Measurements from ENCODE around the gene ROR2. TPM values are rescaled to one million over a fixed set of nuclear protein-coding genes. Genes with fewer than 3 reads are reported as not detected.

ROR2 gene
- total and polyA plus RNA-seq, 4 experiments from 2014 or later = 0.17 to 0.31 (median 0.29) TPM; not detected in 1

DNA sequence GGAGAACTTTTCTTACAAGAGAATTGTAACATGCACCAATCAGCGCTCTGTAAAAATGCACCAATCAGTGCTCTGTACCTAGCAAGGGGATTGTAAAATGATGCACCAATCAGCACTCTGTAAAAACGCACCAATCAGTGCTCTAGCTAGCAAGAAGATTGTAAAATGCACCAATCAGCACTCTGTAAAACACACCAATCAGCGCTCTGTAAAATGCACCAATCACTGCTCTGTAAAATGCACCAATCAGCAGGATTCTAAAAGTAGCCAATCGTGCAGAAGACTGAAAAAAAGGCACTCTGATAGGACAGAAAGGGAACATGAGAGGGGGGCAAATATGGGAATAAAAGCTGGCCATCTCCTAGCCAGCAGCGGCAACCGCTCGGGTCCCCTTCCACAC lies 233.2 kb downstream of the ROR2 start:
- H3K4me3 Mint-ChIP-seq = no peak overlapping the region
- CTCF ChIA-PET (ENCODE audit: partially characterized antibody) = interaction anchor here (1.4 to 1.5 kb wide), 2 partner anchors 10 to 802 kb away, joined by 3 read pairs; no protein-coding TSS in a partner anchor
- H3K27me3 Mint-ChIP-seq = peaks cover 31 to 32% of the 10 kb centered on the region in 2 donors
- no peaks in the 10 kb centered on the region for H3K36me3 ChIP-seq (ENCODE audit: insufficient read depth, low read length)
- no peak overlapping the region for H3K27ac ChIP-seq (ENCODE audit: low read depth, low read length)
- no peaks in the 10 kb centered on the region for H3K4me1 ChIP-seq (ENCODE audit: insufficient read depth, low read length)
- H3K27ac Mint-ChIP-seq = no peak overlapping the region
- H3K9me3 Mint-ChIP-seq = peaks cover 3 to 14% (median 9%) of the 10 kb centered on the region in 8 donors
- H3K27me3 ChIP-seq (ENCODE audit: insufficient read depth, low read length) = no peaks in the 10 kb centered on the region
- no peak for DNase-seq
- POLR2A ChIA-PET (ENCODE audit: partially characterized antibody) = no interaction called here
- H3K4me1 Mint-ChIP-seq = peaks cover 0 to 5% (median 4%) of the 10 kb centered on the region in 4 donors
- intact Hi-C loops (cut with micrococcal nuclease) = no loop called here
- no peaks in the 10 kb centered on the region for H3K36me3 Mint-ChIP-seq
- no peak overlapping the region for H3K4me3 ChIP-seq (ENCODE audit: low read length in 2 of 2)
- no peaks in the 10 kb centered on the region for H3K9me3 ChIP-seq (ENCODE audit: control insufficient read depth in 1 of 2, low read length in 2 of 2)

DNA sequence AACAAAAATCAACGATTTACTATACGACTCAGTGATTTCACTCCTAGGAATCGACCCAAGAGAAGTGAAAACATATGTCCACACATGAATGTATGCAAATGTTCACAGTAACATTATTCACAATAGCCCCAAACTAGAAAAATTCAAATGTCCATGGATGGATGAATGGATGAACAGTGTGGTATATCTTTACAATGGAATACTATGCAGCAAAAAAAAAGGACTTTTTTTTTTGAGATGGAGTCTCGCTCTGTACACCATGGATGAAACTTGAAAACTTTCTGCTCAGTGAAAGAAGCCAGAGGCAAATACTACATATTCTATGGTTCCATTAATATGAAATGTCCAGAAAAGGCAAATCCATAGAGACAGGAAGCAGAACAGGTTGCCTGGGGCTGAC lies 233.8 kb downstream of the ROR2 start:
- POLR2A ChIA-PET (ENCODE audit: partially characterized antibody) = no interaction called here

DNA sequence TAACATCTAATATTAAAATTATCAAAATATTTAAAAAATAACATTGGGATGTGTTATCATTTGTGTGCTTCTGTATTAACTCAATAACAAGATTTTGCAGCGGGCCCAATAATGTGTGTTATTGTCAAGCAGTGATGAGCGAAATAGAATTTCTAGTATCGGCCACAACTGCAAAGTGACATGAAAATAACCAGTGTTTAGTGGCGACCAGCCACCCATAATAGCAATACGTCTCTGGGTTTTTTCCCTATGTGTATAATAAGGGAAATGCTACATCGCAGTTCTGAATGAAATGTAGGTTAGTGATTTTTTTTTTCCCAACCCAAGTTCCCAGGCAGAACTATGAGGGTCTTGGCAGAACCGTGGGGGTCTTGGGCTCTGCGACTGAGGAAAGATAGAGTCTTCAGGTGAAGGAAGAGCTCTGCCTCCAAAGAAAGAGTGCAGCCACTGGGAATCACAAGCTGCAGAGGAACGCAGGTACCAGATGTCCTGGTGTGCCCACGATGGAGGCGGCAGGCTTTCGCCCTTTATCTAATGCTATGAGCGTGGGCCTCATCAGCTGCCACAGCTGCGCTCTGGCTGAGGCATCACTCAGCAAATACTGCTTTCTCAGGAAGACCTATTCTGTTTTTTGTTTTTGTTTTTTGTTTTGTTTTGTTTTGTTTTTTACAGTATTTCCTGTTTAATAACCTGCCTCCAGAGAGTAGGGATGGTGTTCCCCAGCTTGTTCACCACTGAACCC lies 235.0 kb downstream of the ROR2 start:
- ChIA-PET CTCF (ENCODE audit: partially characterized antibody) (interaction anchor here (1.3 to 1.5 kb wide), 2 partner anchors 13 to 800 kb away, joined by 3 read pairs; no protein-coding TSS in a partner anchor), POLR2A (ENCODE audit: partially characterized antibody) (no interaction called here)
- H3K36me3 Mint-ChIP-seq = no peaks in the 10 kb centered on the region
- peaks cover 3 to 14% (median 9%) of the 10 kb centered on the region in 8 donors for H3K9me3 Mint-ChIP-seq
- no peak overlapping the region for H3K27ac Mint-ChIP-seq
- Histone ChIP-seq H3K4me1 (ENCODE audit: insufficient read depth, low read length) (no peaks in the 10 kb centered on the region), H3K27ac (ENCODE audit: low read depth, low read length) (no peak overlapping the region), H3K36me3 (ENCODE audit: insufficient read depth, low read length) (no peaks in the 10 kb centered on the region), H3K27me3 (ENCODE audit: insufficient read depth, low read length) (no peaks in the 10 kb centered on the region), H3K4me3 (ENCODE audit: low read length in 2 of 2) (no peak overlapping the region), H3K9me3 (ENCODE audit: control insufficient read depth in 1 of 2, low read length in 2 of 2) (no peaks in the 10 kb centered on the region)
- peaks cover 27 to 29% of the 10 kb centered on the region in 2 donors for H3K27me3 Mint-ChIP-seq
- intact Hi-C loops (cut with micrococcal nuclease) = no loop called here
- H3K4me3 Mint-ChIP-seq = no peak overlapping the region
- no peak for DNase-seq
- H3K4me1 Mint-ChIP-seq = peaks cover 0 to 5% (median 2%) of the 10 kb centered on the region in 4 donors

More for the DNA sequence above, 233.8 kb downstream of the ROR2 start:
- Histone ChIP-seq H3K27ac (ENCODE audit: low read depth, low read length) (no peak overlapping the region), H3K27me3 (ENCODE audit: insufficient read depth, low read length) (no peaks in the 10 kb centered on the region), H3K9me3 (ENCODE audit: control insufficient read depth in 1 of 2, low read length in 2 of 2) (no peaks in the 10 kb centered on the region), H3K36me3 (ENCODE audit: insufficient read depth, low read length) (no peaks in the 10 kb centered on the region), H3K4me3 (ENCODE audit: low read length in 2 of 2) (no peak overlapping the region), H3K4me1 (ENCODE audit: insufficient read depth, low read length) (no peaks in the 10 kb centered on the region)
- Mint-ChIP-seq H3K27me3 (peaks cover 31% of the 10 kb centered on the region in 2 donors), H3K4me3 (no peak overlapping the region), H3K36me3 (no peaks in the 10 kb centered on the region), H3K9me3 (peaks cover 3 to 14% (median 9%) of the 10 kb centered on the region in 8 donors), H3K4me1 (peaks cover 0 to 5% (median 4%) of the 10 kb centered on the region in 4 donors), H3K27ac (no peak overlapping the region)
- DNase-seq = no peak
- CTCF ChIA-PET (ENCODE audit: partially characterized antibody) = interaction anchor here (1.3 to 1.5 kb wide), 2 partner anchors 12 to 801 kb away, joined by 3 read pairs; no protein-coding TSS in a partner anchor
- intact Hi-C loops (cut with micrococcal nuclease) = no loop called here

DNA sequence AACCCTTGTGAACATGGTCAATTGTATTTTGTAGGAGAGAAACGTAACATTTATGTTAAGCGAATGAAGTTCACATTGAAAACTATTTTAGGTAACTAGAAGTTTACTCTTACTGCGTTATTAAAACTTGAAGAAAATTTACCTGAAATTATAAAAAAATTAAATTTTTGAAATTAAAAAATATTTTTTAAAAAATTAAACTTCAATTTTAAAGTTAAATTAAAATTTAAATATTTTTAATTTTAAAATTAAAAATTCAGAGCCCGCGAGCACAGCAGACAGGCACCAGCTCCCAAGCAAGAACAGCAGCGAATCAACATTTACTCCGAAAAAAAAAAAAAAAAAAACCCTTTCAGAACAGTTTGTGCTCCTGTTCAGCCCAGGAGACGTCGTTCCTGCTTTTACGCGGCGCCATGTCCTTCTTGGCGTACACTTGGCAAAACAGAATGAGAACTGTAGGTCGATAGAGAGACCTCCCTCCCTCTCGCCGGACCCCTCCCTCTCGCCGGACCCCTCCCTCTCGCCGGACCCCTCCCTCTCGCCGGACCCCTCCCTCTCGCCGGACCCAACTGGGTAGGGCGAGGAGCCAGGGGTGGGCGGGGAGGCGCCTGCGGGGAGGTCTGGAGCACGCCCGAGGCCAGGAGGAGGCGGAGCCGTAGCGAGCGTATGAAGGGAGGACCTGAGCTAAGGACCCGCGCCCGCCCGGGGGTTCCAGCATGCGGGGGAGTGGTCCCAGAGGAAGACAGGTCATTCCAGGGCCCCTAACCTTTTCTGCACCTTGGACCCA lies 235.8 kb downstream of the ROR2 start:
- intact Hi-C loops (cut with micrococcal nuclease) = no loop called here
- no peak overlapping the region for H3K27ac Mint-ChIP-seq
- H3K9me3 Mint-ChIP-seq = peaks cover 3 to 14% (median 9%) of the 10 kb centered on the region in 8 donors
- H3K4me3 ChIP-seq (ENCODE audit: low read length in 2 of 2) = no peak overlapping the region
- ChIA-PET POLR2A (ENCODE audit: partially characterized antibody) (no interaction called here), CTCF (ENCODE audit: partially characterized antibody) (no interaction called here)
- H3K27ac ChIP-seq (ENCODE audit: low read depth, low read length) = no peak overlapping the region
- no peaks in the 10 kb centered on the region for H3K9me3 ChIP-seq (ENCODE audit: control insufficient read depth in 1 of 2, low read length in 2 of 2)
- no peaks in the 10 kb centered on the region for H3K27me3 ChIP-seq (ENCODE audit: insufficient read depth, low read length)
- peaks cover 20 to 24% of the 10 kb centered on the region in 2 donors for H3K27me3 Mint-ChIP-seq
- peaks cover 0 to 5% (median 2%) of the 10 kb centered on the region in 4 donors for H3K4me1 Mint-ChIP-seq
- no peaks in the 10 kb centered on the region for H3K36me3 Mint-ChIP-seq
- H3K4me1 ChIP-seq (ENCODE audit: insufficient read depth, low read length) = no peaks in the 10 kb centered on the region
- no peaks in the 10 kb centered on the region for H3K36me3 ChIP-seq (ENCODE audit: insufficient read depth, low read length)
- H3K4me3 Mint-ChIP-seq = peak overlapping the region in 2 of 8 donors; percentile 25 to 36
- DNase-seq = no peak

DNA sequence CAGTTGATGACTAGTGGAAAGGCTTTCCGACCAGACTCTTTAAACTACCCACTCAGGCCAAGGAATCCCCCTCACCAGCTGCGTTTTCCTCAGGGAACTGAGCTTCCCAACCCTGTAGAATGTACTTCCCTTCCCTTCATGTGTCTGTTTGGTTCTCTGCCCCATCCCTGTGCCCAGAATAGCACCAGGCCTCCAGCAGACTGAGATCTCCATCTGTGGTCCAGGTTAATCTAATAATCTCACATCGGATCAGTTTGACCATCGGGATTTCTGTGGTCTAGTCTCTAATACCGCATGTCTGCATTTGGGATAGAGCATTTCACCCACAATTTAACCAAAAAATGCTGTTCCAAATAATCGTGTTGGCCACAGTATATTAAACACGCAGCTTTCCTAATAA lies 237.2 kb downstream of the ROR2 start:
- no peak overlapping the region for H3K27ac ChIP-seq (ENCODE audit: low read depth, low read length)
- H3K4me3 Mint-ChIP-seq = peak overlapping the region in 3 of 8 donors; percentile 17 to 43 (median 31)
- intact Hi-C loops (cut with micrococcal nuclease) = no loop called here

DNA sequence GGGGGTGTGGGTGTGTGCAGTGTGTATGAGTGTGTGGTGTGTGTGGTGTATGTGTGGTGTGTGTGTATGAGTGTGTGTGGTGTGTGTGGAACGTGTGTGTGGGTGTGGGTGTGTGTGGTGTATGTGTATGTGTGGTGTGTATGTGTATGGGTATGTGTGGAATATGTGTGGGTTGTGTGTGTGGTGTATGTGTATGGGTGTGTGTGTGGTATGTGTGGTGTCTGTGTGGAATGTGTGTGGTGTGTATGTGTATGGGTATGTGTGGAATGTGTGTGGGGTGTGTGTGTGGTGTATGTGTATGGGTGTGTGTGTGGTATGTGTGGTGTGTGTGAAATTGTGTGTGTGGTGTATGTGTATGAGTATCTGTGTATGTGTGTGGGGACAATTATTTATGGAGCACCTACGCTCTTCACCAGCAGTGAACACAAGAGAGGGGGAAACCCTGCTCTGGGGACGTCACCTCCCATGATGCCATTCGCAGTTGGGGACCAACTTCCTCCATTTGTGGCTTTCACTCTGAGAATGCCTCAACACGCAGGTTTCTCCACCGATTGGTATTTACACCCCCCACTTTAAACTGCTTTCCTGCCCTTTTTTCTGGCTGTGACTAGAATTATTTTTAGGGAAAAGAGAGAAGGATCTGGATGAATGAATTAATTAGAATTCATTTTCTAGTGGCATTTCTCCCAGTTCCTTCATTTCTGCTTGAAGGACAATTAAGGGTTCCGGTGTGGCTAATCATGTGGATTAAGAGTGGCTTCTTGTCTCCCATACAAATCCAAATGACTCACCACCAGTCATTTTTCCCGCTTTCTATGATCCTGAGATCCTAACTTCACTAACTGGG lies 238.1 kb downstream of the ROR2 start:
- peak; percentile 25 to 67 (median 43) for DNase-seq
- no peak overlapping the region for H3K27ac Mint-ChIP-seq
- intact Hi-C loops (cut with micrococcal nuclease) = no loop called here
- peaks cover 0 to 5% (median 2%) of the 10 kb centered on the region in 4 donors for H3K4me1 Mint-ChIP-seq
- ChIA-PET POLR2A (ENCODE audit: partially characterized antibody) (no interaction called here), CTCF (ENCODE audit: partially characterized antibody) (no interaction called here)
- H3K27me3 Mint-ChIP-seq = peaks cover 12 to 16% of the 10 kb centered on the region in 2 donors
- no peak overlapping the region for H3K4me3 ChIP-seq (ENCODE audit: low read length in 2 of 2)
- peaks cover 3 to 15% (median 6%) of the 10 kb centered on the region in 8 donors for H3K9me3 Mint-ChIP-seq
- no peaks in the 10 kb centered on the region for H3K4me1 ChIP-seq (ENCODE audit: insufficient read depth, low read length)
- no peak overlapping the region for H3K4me3 Mint-ChIP-seq
- no peaks in the 10 kb centered on the region for H3K36me3 ChIP-seq (ENCODE audit: insufficient read depth, low read length)
- no peaks in the 10 kb centered on the region for H3K27me3 ChIP-seq (ENCODE audit: insufficient read depth, low read length)
- H3K27ac ChIP-seq (ENCODE audit: low read depth, low read length) = no peak overlapping the region
- no peaks in the 10 kb centered on the region for H3K36me3 Mint-ChIP-seq
- no peaks in the 10 kb centered on the region for H3K9me3 ChIP-seq (ENCODE audit: control insufficient read depth in 1 of 2, low read length in 2 of 2)

More for the DNA sequence above, 237.2 kb downstream of the ROR2 start:
- Mint-ChIP-seq H3K4me1 (peaks cover 0 to 5% (median 2%) of the 10 kb centered on the region in 4 donors), H3K36me3 (no peaks in the 10 kb centered on the region), H3K9me3 (peaks cover 3 to 15% (median 8%) of the 10 kb centered on the region in 8 donors), H3K27ac (no peak overlapping the region), H3K27me3 (peaks cover 15 to 21% of the 10 kb centered on the region in 2 donors)
- POLR2A ChIA-PET (ENCODE audit: partially characterized antibody) = no interaction called here
- CTCF ChIA-PET (ENCODE audit: partially characterized antibody) = no interaction called here
- no peak for DNase-seq
- Histone ChIP-seq H3K27me3 (ENCODE audit: insufficient read depth, low read length) (no peaks in the 10 kb centered on the region), H3K4me3 (ENCODE audit: low read length in 2 of 2) (no peak overlapping the region), H3K4me1 (ENCODE audit: insufficient read depth, low read length) (no peaks in the 10 kb centered on the region), H3K36me3 (ENCODE audit: insufficient read depth, low read length) (no peaks in the 10 kb centered on the region), H3K9me3 (ENCODE audit: control insufficient read depth in 1 of 2, low read length in 2 of 2) (no peaks in the 10 kb centered on the region)
